Vagina (tissue), 2 donors: ENCODE measurements around the gene TRMT61A.

ENCODE experiments used
- POLR2AphosphoS5 ChIP-seq, 2 donors: sonication (generic); formaldehyde crosslinking; IDR thresholded peaks; one replicate each; pipeline ENCODE4 v1.9.0; 2017; ENCODE audit warnings: antibody characterized with exemption in 2 of 2, mild to moderate bottlenecking in 2 of 2, low read depth in 1 of 2; ENCODE audit not compliant: insufficient read depth in 1 of 2
- TF ChIP-seq, protein P1 (sequence below), 3 experiments: fragments of 450-650 bp in 2 of 3; fragments of 200-600 bp in 1 of 3; sonication (generic) in 1 of 3; IDR thresholded peaks; one replicate each; pipeline ENCODE4 v1.5.1; 2017 to 2019; ENCODE audit warnings: antibody characterized with exemption in 3 of 3, mild to moderate bottlenecking in 2 of 3, moderate library complexity in 2 of 3

DNA sequence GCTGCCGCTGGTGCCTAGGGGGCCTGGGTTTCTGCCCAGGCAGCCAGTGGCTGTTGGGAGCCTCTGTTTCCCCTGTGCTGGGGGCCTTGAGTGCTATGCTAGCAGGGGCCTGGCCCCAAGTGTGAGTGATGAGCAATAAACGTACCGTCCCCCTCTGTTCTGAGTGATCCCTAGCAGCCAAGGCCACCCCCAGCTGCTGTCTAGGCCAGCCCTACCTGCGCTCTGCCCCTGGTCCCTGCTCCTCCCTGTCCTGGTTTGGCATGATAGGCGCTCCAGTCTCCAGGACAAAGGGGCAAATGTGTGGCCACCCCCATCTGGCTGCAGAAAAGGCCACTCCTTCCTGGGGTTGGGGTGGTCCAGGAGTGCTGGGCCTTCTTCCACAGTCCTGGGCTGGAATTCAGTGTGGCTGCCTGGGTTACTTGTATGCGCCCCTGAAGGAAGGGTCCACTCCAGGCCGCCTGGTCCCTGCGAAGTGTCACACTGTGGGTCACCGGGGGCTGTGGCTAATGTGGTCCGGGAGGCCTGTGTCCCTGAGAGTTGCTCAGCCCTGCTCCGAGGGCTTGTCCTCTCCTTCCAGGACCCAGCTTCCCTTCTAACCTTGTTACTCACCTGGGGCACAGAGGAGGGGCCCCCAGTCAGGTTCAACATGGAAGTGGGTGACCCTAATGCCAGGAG is 7.0 kb downstream of the TRMT61A start:
- TF ChIP-seq, protein P1, sequence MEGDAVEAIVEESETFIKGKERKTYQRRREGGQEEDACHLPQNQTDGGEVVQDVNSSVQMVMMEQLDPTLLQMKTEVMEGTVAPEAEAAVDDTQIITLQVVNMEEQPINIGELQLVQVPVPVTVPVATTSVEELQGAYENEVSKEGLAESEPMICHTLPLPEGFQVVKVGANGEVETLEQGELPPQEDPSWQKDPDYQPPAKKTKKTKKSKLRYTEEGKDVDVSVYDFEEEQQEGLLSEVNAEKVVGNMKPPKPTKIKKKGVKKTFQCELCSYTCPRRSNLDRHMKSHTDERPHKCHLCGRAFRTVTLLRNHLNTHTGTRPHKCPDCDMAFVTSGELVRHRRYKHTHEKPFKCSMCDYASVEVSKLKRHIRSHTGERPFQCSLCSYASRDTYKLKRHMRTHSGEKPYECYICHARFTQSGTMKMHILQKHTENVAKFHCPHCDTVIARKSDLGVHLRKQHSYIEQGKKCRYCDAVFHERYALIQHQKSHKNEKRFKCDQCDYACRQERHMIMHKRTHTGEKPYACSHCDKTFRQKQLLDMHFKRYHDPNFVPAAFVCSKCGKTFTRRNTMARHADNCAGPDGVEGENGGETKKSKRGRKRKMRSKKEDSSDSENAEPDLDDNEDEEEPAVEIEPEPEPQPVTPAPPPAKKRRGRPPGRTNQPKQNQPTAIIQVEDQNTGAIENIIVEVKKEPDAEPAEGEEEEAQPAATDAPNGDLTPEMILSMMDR (IDR thresholded peaks at IDR 0.05): no peak
- TF ChIP-seq POLR2AphosphoS5 (IDR thresholded peaks at IDR 0.05; ENCODE audit: insufficient read depth in 1 of 2, low read depth in 1 of 2): no peak
